Measurements from ENCODE around the gene SSRP1. TPM values are rescaled to one million over a fixed set of nuclear protein-coding genes. Genes with fewer than 3 reads are reported as not detected.

The SSRP1 gene
- total RNA-seq, result 85.4 TPM

GRCh38 chr11:57335343-57336110 lies at the start of gene SSRP1:
Gene SSRP1 (minus strand): TSS chr11:57335892. CDS start chr11:57335121, 771 bp downstream.
- intact Hi-C loops (cut with DNase I), result no loop called here
- DNase-seq (ENCODE audit: extremely low spot score in 2 of 2), result no peak
- no peaks in the 10 kb centered on the region for H3K27me3 ChIP-seq

GRCh38 chr11:57380975-57381374 lies 45.3 kb upstream of the SSRP1 start, which contains the start of gene PRG3:
Gene PRG3 (minus strand): TSS chr11:57381150. CDS start chr11:57380708, 442 bp downstream.
- intact Hi-C loops (cut with DNase I), result no loop called here
- TF ChIP-seq POLR2A (IDR thresholded peaks at IDR 0.05), result no peak
- no peak for TF ChIP-seq POLR2AphosphoS5 (IDR thresholded peaks at IDR 0.05; ENCODE audit: insufficient read depth in 1 of 2, low read depth in 1 of 2)
- TF ChIP-seq CTCF (IDR thresholded peaks at IDR 0.05), result no peak
- H3K27ac ChIP-seq, result no peak within 1 kb of the TSS
- no peak for DNase-seq (ENCODE audit: extremely low spot score in 2 of 2)
- no peak within 1 kb of the TSS for H3K4me3 ChIP-seq
- H3K9me3 ChIP-seq, result no peaks in the 10 kb centered on the region
- H3K36me3 ChIP-seq, result no peaks in the 10 kb centered on the region
- no peaks in the 10 kb centered on the region for H3K27me3 ChIP-seq
- no peaks in the 10 kb centered on the region for H3K4me1 ChIP-seq

More at GRCh38 chr11:57335343-57336110, at the start of gene SSRP1:
- Histone ChIP-seq H3K36me3 (peaks cover 0 to 31% of the 10 kb centered on the region in 2 donors), H3K9me3 (no peaks in the 10 kb centered on the region), H3K4me1 (peaks cover 28% of the 10 kb centered on the region), H3K27ac (peak within 1 kb of the TSS; percentile 86), H3K4me3 (peak within 1 kb of the TSS; percentile 74 to 87)
- TF ChIP-seq POLR2A (IDR thresholded peaks at IDR 0.05) (peak in 1 of 2 donors; percentile 11), CTCF (IDR thresholded peaks at IDR 0.05) (no peak), POLR2AphosphoS5 (IDR thresholded peaks at IDR 0.05; ENCODE audit: insufficient read depth in 1 of 2, low read depth in 1 of 2) (peak; percentile 72 to 73)

- TF ChIP-seq POLR2AphosphoS5 (IDR thresholded peaks at IDR 0.05; ENCODE audit: insufficient read depth in 1 of 2, low read depth in 1 of 2) (no peak), CTCF (IDR thresholded peaks at IDR 0.05) (no peak), POLR2A (IDR thresholded peaks at IDR 0.05) (no peak)
- intact Hi-C loops (cut with DNase I), result no loop called here
Measured at GRCh38 chr11:57379732-57380131, 44.0 kb upstream of the SSRP1 start.

GRCh38 chr11:57378186-57378585 lies 42.5 kb upstream of the SSRP1 start:
- Histone ChIP-seq H3K4me3 (no peak overlapping the region), H3K4me1 (no peaks in the 10 kb centered on the region), H3K27ac (no peak overlapping the region), H3K36me3 (no peaks in the 10 kb centered on the region), H3K9me3 (no peaks in the 10 kb centered on the region), H3K27me3 (no peaks in the 10 kb centered on the region)
- TF ChIP-seq POLR2A (IDR thresholded peaks at IDR 0.05) (no peak), CTCF (IDR thresholded peaks at IDR 0.05) (no peak), POLR2AphosphoS5 (IDR thresholded peaks at IDR 0.05; ENCODE audit: insufficient read depth in 1 of 2, low read depth in 1 of 2) (no peak)
- DNase-seq (ENCODE audit: extremely low spot score in 2 of 2), result no peak
- intact Hi-C loops (cut with DNase I), result no loop called here

More at GRCh38 chr11:57379732-57380131, 44.0 kb upstream of the SSRP1 start:
- no peaks in the 10 kb centered on the region for H3K36me3 ChIP-seq
- DNase-seq (ENCODE audit: extremely low spot score in 2 of 2), result no peak
- no peaks in the 10 kb centered on the region for H3K9me3 ChIP-seq
- H3K27ac ChIP-seq, result no peak overlapping the region
- H3K4me1 ChIP-seq, result no peaks in the 10 kb centered on the region
- H3K4me3 ChIP-seq, result no peak overlapping the region
- H3K27me3 ChIP-seq, result no peaks in the 10 kb centered on the region

- no peaks in the 10 kb centered on the region for H3K36me3 ChIP-seq
- no peaks in the 10 kb centered on the region for H3K9me3 ChIP-seq
- DNase-seq (ENCODE audit: extremely low spot score in 2 of 2), result no peak
- H3K4me3 ChIP-seq, result no peak overlapping the region
- H3K27ac ChIP-seq, result no peak overlapping the region
- no peaks in the 10 kb centered on the region for H3K4me1 ChIP-seq
- intact Hi-C loops (cut with DNase I), result no loop called here
- no peaks in the 10 kb centered on the region for H3K27me3 ChIP-seq
- TF ChIP-seq POLR2A (IDR thresholded peaks at IDR 0.05), result no peak
- TF ChIP-seq CTCF (IDR thresholded peaks at IDR 0.05), result no peak
- no peak for TF ChIP-seq POLR2AphosphoS5 (IDR thresholded peaks at IDR 0.05; ENCODE audit: insufficient read depth in 1 of 2, low read depth in 1 of 2)
Measured at GRCh38 chr11:57377107-57377506, 41.4 kb upstream of the SSRP1 start.
